K562 (cell line): ENCODE measurements around the gene TCF4. TPM values are rescaled to one million over a fixed set of nuclear protein-coding genes. Genes with fewer than 3 reads are reported as not detected.

ENCODE experiments used
- BRF1 ChIP-seq: IDR thresholded peaks from 3 replicates; pipeline ENCODE4 v1.6.1; 2011; ENCODE audit warnings: borderline replicate concordance, mild to moderate bottlenecking; ENCODE audit not compliant: insufficient read length; ENCODE audit errors: extremely low read depth
- CSDE1 ChIP-seq, 2 experiments: fragments of 450-650 bp; IDR thresholded peaks; 2 replicates each; pipeline ENCODE4 v1.6.1; 2016; ENCODE audit warnings: mild to moderate bottlenecking in 1 of 2
- E4F1 ChIP-seq: fragments of 250-450 bp; sonication (Bioruptor Pico); IDR thresholded peaks from 2 replicates; pipeline ENCODE4 v1.5.0; 2021; ENCODE audit warnings: mild to moderate bottlenecking, borderline replicate concordance
- ELF1 ChIP-seq: fragments of 200-800 bp; sonication (Bioruptor generic); IDR thresholded peaks from 2 replicates; pipeline ENCODE4 v1.6.1; 2016; ENCODE audit warnings: missing genetic modification characterization, missing compliant biosample characterization
- HEY1 ChIP-seq: fragments of 250-450 bp; sonication (Bioruptor Pico); IDR thresholded peaks from 2 replicates; pipeline ENCODE4 v1.5.0; 2020; ENCODE audit warnings: mild to moderate bottlenecking, moderate library complexity, borderline replicate concordance
- HSF4 ChIP-seq: fragments of 250-450 bp; sonication (Bioruptor Pico); IDR thresholded peaks from 2 replicates; pipeline ENCODE4 v2.1.2; 2022; ENCODE audit warnings: mild to moderate bottlenecking, moderate library complexity, borderline replicate concordance
- JUND ChIP-seq, 2 experiments: IDR thresholded peaks; 2 replicates in 1 of 2; 3 replicates in 1 of 2; pipeline ENCODE4 v1.6.1; 2011; ENCODE audit warnings: borderline replicate concordance in 2 of 2, low read depth in 2 of 2, low read length in 2 of 2, improper control_type of control experiment in 1 of 2, missing biosample characterization in 1 of 2, missing genetic modification characterization in 1 of 2, missing genetic modification reagents in 1 of 2
- L3MBTL2 ChIP-seq: fragments of 450-650 bp; IDR thresholded peaks from 2 replicates; pipeline ENCODE4 v1.6.1; 2016; ENCODE audit warnings: mild to moderate bottlenecking, moderate library complexity
- TAF7 ChIP-seq: fragments of 450-650 bp; IDR thresholded peaks from 2 replicates; pipeline ENCODE4 v1.6.1; 2016; ENCODE audit warnings: missing genetic modification characterization, missing compliant biosample characterization
- TAF9B ChIP-seq: fragments of 450-650 bp; IDR thresholded peaks from 2 replicates; pipeline ENCODE4 v1.6.1; 2018; ENCODE audit warnings: mild to moderate bottlenecking; ENCODE audit not compliant: partially characterized antibody
- TFAP4 ChIP-seq: sonication (generic); formaldehyde crosslinking; IDR thresholded peaks from 2 replicates; pipeline ENCODE4 v1.8.0; 2022; ENCODE audit warnings: missing genetic modification reagents, mild to moderate bottlenecking, moderate library complexity, borderline replicate concordance
- TRIM28 ChIP-seq: fragments of 450-650 bp; IDR thresholded peaks from 2 replicates; pipeline ENCODE4 v1.6.1; 2017
- YY1 ChIP-seq, 3 experiments: IDR thresholded peaks; 2 replicates each; pipeline ENCODE4 v1.6.1; 2011; ENCODE audit warnings: low read length in 2 of 3, mild to moderate bottlenecking in 2 of 3, moderate library complexity in 2 of 3, borderline replicate concordance in 1 of 3, control low read depth in 1 of 3, low read depth in 1 of 3; ENCODE audit not compliant: insufficient read depth in 3 of 3, insufficient replicate concordance in 2 of 3, control insufficient read depth in 1 of 3, insufficient read length in 1 of 3; ENCODE audit errors: extremely low read depth in 1 of 3
- ZBTB2 ChIP-seq: fragments of 450-650 bp; IDR thresholded peaks from 2 replicates; pipeline ENCODE4 v1.6.1; 2016; ENCODE audit warnings: antibody characterized with exemption
- ZNF217 ChIP-seq: sonication (generic); formaldehyde crosslinking; IDR thresholded peaks from 2 replicates; pipeline ENCODE4 v1.8.0; 2022; ENCODE audit warnings: mild to moderate bottlenecking, missing genetic modification reagents
- ZNF282 ChIP-seq: sonication (generic); formaldehyde crosslinking; IDR thresholded peaks from 2 replicates; pipeline ENCODE4 v1.8.1; 2023; ENCODE audit warnings: missing genetic modification reagents
- ZNF398 ChIP-seq: fragments of 250-450 bp; sonication (Bioruptor Pico); IDR thresholded peaks from 2 replicates; pipeline ENCODE4 v1.8.0; 2021; ENCODE audit warnings: moderate library complexity, mild to moderate bottlenecking, inconsistent platforms
- ZNF507 ChIP-seq: conservative IDR thresholded peaks from 2 replicates; pipeline ENCODE4 v1.6.1; 2017; ENCODE audit warnings: missing genetic modification characterization, missing compliant biosample characterization
- polyA plus RNA-seq, 8 experiments: library from polyadenylated mRNA; depleted of rRNA in 4 of 8; stranded (reverse) in 5 of 8; unstranded in 3 of 8; fragments of >200 nt; fragmentation: Nextera tagmentation in 2 of 8; fragmentation: Illumina TruSeq in 1 of 8; extraction: Ambion mirVana in 2 of 8; extraction: Trizol in 1 of 8; gene quantifications; 2 replicates each; pipeline versions ENCODE4 v1.2.1 to v1.2.3, GENCODE V29; 2011 to 2014; ENCODE audit warnings: inconsistent platforms in 1 of 8, missing spikeins in 1 of 8
- total RNA-seq, 7 experiments: library from RNA; depleted of rRNA in 6 of 7; stranded (reverse); fragments of >200 nt in 6 of 7; fragmentation: Illumina TruSeq in 2 of 7; extraction: Trizol in 2 of 7; gene quantifications; 2 replicates each; pipeline versions ENCODE4 v1.2.1 to v1.2.3, GENCODE V29; 2011 to 2021; ENCODE audit warnings: low replicate concordance in 1 of 7

Gene TCF4
- total and polyA plus RNA-seq, 9 of the 15 experiments (the other 6 are each of a cell fraction or from before 2014, with no cell fraction given), result 4.8 to 24.7 (median 15.2) TPM

GRCh38 chr18:55589625-55590291 is 1.8 kb upstream of the TCF4 start (continued):
- TF ChIP-seq ZNF398 (CRISPR knock-in tag) (no peak), ZBTB2 (peak; percentile 91), TRIM28 (0 out of 2 replicates have a peak, but pooled peaks have one; percentile 24), CSDE1 (IDR thresholded peaks at IDR 0.05) (no peak), ZNF507 (tag) (no peak), YY1 (IDR thresholded peaks at IDR 0.05; ENCODE audit: borderline replicate concordance in 1 of 3, control insufficient read depth in 1 of 3, extremely low read depth in 1 of 3, insufficient read depth in 3 of 3, insufficient read length in 1 of 3, insufficient replicate concordance in 2 of 3, low read depth in 1 of 3, low read length in 2 of 3) (peak; percentile 80 to 97 (median 94)), TFAP4 (CRISPR knock-in tag) (peak; percentile 77; the same call in 1 of the 2 replicates), L3MBTL2 (peak; percentile 94), HSF4 (no peak), TAF9B (peak; percentile 78), ELF1 (tag) (peak; percentile 53; the same call in 1 of the 2 replicates), ZNF282 (no peak), ZNF217 (no peak), BRF1 (no peak), HEY1 (CRISPR knock-in tag) (no peak), JUND (IDR thresholded peaks at IDR 0.05; ENCODE audit: borderline replicate concordance, low read depth, low read length) (peak; percentile 56; the same call in 1 of the 2 replicates), JUND (tag; IDR thresholded peaks at IDR 0.05; ENCODE audit: borderline replicate concordance, low read depth, low read length) (no peak; the same call in 2 of the 3 replicates), TAF7 (tag) (peak; percentile 19; the same call in 1 of the 2 replicates), E4F1 (CRISPR knock-in tag) (no peak)
